GM12878 (cell line): ENCODE results near the gene PLEKHM2. TPM values are rescaled to one million over a fixed set of nuclear protein-coding genes. Genes with fewer than 3 reads are reported as not detected.

Experiments
- ATAC-seq: fragments of 200-7000 bp; cut with Tn5 transposase; 3 replicates; pipeline ENCODE4 v1.9.1; 2020; ENCODE audit warnings: mild to moderate bottlenecking, moderate library complexity
- BruUV-seq: library from RNA; stranded (reverse); fragments of 400-500 nt; replicated peaks from 2 replicates; lab custom pipeline; 2021; lab: Mats Ljungman, UMichigan
- CTCF ChIA-PET: fragments of 300-600 bp; sonication (Branson Sonifier 250); formaldehyde crosslinking; extraction: SDS; loops from one replicate; lab custom pipeline; 2021; ENCODE audit warnings: inconsistent platforms; lab: Yijun Ruan, JAX
- POLR2A ChIA-PET: fragments of 350-600 bp; formaldehyde crosslinking; extraction: SDS; loops from one replicate; lab custom pipeline; 2021; ENCODE audit warnings: inconsistent platforms; lab: Charles Lee
- RAD21 ChIA-PET: fragments of 300-600 bp; sonication (Branson Sonifier 250); formaldehyde crosslinking; loops from one replicate; lab custom pipeline; 2023; ENCODE audit warnings: antibody characterized with exemption; ENCODE audit not compliant: unreplicated experiment; lab: Charles Lee
- SMC1A ChIA-PET: fragments of 300-600 bp; sonication (Branson Sonifier 250); formaldehyde crosslinking; loops from one replicate; lab custom pipeline; 2023; ENCODE audit not compliant: unreplicated experiment, uncharacterized antibody; lab: Charles Lee
- DNase-seq: peaks from one replicate; pipeline ENCODE4 v3.0.0-alpha.2; 2011; ENCODE audit warnings: low read depth, low spot score
- FAIRE-seq: peaks from 3 replicates; lab custom pipeline; 2011; peaks lifted over from hg19 to GRCh38; lab: Jason Lieb, UNC
- H2AFZ ChIP-seq: 2 replicates; pipeline ENCODE4 v1.6.0; 2011; ENCODE audit warnings: low read depth, low read length, control low read depth; ENCODE audit not compliant: control insufficient read depth
- H3K27ac ChIP-seq: 2 replicates; pipeline ENCODE4 v1.5.1; 2011; ENCODE audit warnings: control low read depth; ENCODE audit not compliant: control insufficient read depth, insufficient read depth
- H3K27me3 ChIP-seq, 2 experiments: replicated peaks in 1 of 2; 2 replicates each; pipeline versions ENCODE4 v1.6.0 to v1.6.1; 2011; ENCODE audit warnings: low read length in 1 of 2; ENCODE audit not compliant: control insufficient read depth in 2 of 2, insufficient read depth in 2 of 2
- H3K36me3 ChIP-seq, 2 experiments: 2 replicates each; pipeline ENCODE4 v1.5.1; 2011; ENCODE audit warnings: low read length in 1 of 2; ENCODE audit not compliant: control insufficient read depth in 2 of 2, insufficient read depth in 2 of 2
- H3K4me1 ChIP-seq: 2 replicates; pipeline ENCODE4 v1.6.1; 2011; ENCODE audit warnings: mild to moderate bottlenecking, low read length, moderate library complexity, mixed read lengths; ENCODE audit not compliant: control insufficient read depth, insufficient read depth
- H3K4me2 ChIP-seq: 2 replicates; pipeline ENCODE4 v1.6.0; 2011; ENCODE audit warnings: control low read depth; ENCODE audit not compliant: control insufficient read depth, insufficient read depth
- H3K4me3 ChIP-seq: fragments of 200-600 bp; sonication (generic); 2 replicates; pipeline ENCODE4 v1.5.1; 2016
- H3K79me2 ChIP-seq: 2 replicates; pipeline ENCODE4 v1.6.0; 2011; ENCODE audit warnings: low read length; ENCODE audit not compliant: control insufficient read depth, insufficient read depth
- H3K9ac ChIP-seq: 2 replicates; pipeline ENCODE4 v1.8.0; 2011; ENCODE audit warnings: low read length, control low read depth, mixed read lengths; ENCODE audit not compliant: control insufficient read depth, insufficient read depth
- H3K9me3 ChIP-seq: replicated peaks from 3 replicates; pipeline ENCODE4 v1.5.1; 2011; ENCODE audit warnings: mild to moderate bottlenecking, low read length; ENCODE audit not compliant: control insufficient read depth, insufficient read depth
- H4K20me1 ChIP-seq: 2 replicates; pipeline ENCODE4 v1.6.0; 2011; ENCODE audit not compliant: control insufficient read depth, insufficient read depth
- HSF1 ChIP-seq: fragments of 150-350 bp; IDR thresholded peaks from 2 replicates; pipeline ENCODE4 v1.6.1; 2014; ENCODE audit warnings: mild to moderate bottlenecking, low read depth, low read length
- PRDM15 ChIP-seq: fragments of 450-650 bp; formaldehyde crosslinking; IDR thresholded peaks from 2 replicates; pipeline ENCODE4 v1.4.0; 2020; ENCODE audit warnings: mild to moderate bottlenecking, moderate library complexity
- SIN3A ChIP-seq: IDR thresholded peaks from 2 replicates; pipeline ENCODE4 v1.6.1; 2012; ENCODE audit warnings: low read depth, low read length, improper control_type of control experiment
- WGBS: methylation state at CpG from one replicate; pipeline ENCODE4 v1.1.6; 2016; ENCODE audit warnings: low lambda C conversion rate; ENCODE audit not compliant: insufficient replicate concordance, insufficient coverage; ENCODE audit errors: missing lambda C conversion rate; 5-methylcytosine and 5-hydroxymethylcytosine counted together
- in situ Hi-C: fragments of 300-500 bp; cut with MboI; formaldehyde crosslinking; loops from 9 replicates; pipeline ENCODE4 v1.14.3; 2018; ENCODE audit warnings: mixed read lengths
- intact Hi-C: fragments of 100-400 bp; cut with micrococcal nuclease; formaldehyde crosslinking; loops from one replicate; pipeline ENCODE4 v1.14.2; 2022; ENCODE audit not compliant: unreplicated experiment
- polyA plus RNA-seq, 11 experiments: library from polyadenylated mRNA; depleted of rRNA in 4 of 11; unstranded in 6 of 11; stranded (reverse) in 5 of 11; fragments of >200 nt; fragmentation: Nextera tagmentation in 4 of 11; fragmentation: Illumina TruSeq in 1 of 11; extraction: Ambion mirVana in 4 of 11; extraction: Trizol in 1 of 11; gene quantifications; 1 replicate in 1 of 11; 2 replicates in 10 of 11; pipeline versions ENCODE4 v1.2.1 to v1.2.3, GENCODE V29; 2011 to 2016; ENCODE audit warnings: inconsistent platforms in 2 of 11, missing spikeins in 2 of 11, low read depth in 1 of 11
- total RNA-seq, 4 experiments: library from RNA; depleted of rRNA in 3 of 4; stranded (reverse); fragments of >200 nt in 3 of 4; fragmentation: Illumina TruSeq in 1 of 4; extraction: Trizol in 1 of 4; gene quantifications; 2 replicates each; pipeline versions ENCODE4 v1.2.1 to v1.2.3, GENCODE V29; 2013 to 2021

Gene PLEKHM2
- total and polyA plus RNA-seq, 10 of the 15 experiments (the other 5 are each of a cell fraction or from before 2014, with no cell fraction given), result 0.37 to 55.2 (median 19.3) TPM

- POLR2A ChIA-PET, result no interaction called here
- TF ChIP-seq SIN3A, result no peak
- no peak for TF ChIP-seq PRDM15 (CRISPR knock-in tag)
- TF ChIP-seq HSF1, result no peak
- no peaks in the 10 kb centered on the region for H4K20me1 ChIP-seq
- RAD21 ChIA-PET, result no interaction called here
- H3K27me3 ChIP-seq, result no peaks in the 10 kb centered on the region; a peak in 1 of 4 replicates
- H2AFZ ChIP-seq, result no peak overlapping the region
- H3K79me2 ChIP-seq, result no peaks in the 10 kb centered on the region
- H3K27ac ChIP-seq, result no peak overlapping the region
- H3K9ac ChIP-seq, result no peak overlapping the region
- no peak for ATAC-seq
- no peak for DNase-seq
- H3K9me3 ChIP-seq, result no peaks in the 10 kb centered on the region
- H3K4me1 ChIP-seq, result no peaks in the 10 kb centered on the region
- H3K36me3 ChIP-seq, result no peaks in the 10 kb centered on the region
- SMC1A ChIA-PET, result no interaction called here
- no peak for FAIRE-seq
- BruUV-seq, result no TSS peak
- 36% methylated on average over 13 of the region's 14 CpGs for WGBS
- intact Hi-C loops, result no loop called here
- CTCF ChIA-PET, result no interaction called here
- no peak overlapping the region for H3K4me3 ChIP-seq
- no peak overlapping the region for H3K4me2 ChIP-seq
- in situ Hi-C loops, result no loop called here
These were observed 86.3 kb downstream of the PLEKHM2 start for GRCh38 chr1:15770313-15770962.
